22Rv1 (cell line): Measurements from ENCODE around the gene RNF20.

Experiments used
- CTCF ChIP-seq: fragments of 450-650 bp; IDR thresholded peaks from 2 replicates; pipeline ENCODE4 v1.5.1; 2017; ENCODE audit warnings: mild to moderate bottlenecking
- ZFX ChIP-seq: fragments of 450-650 bp; IDR thresholded peaks from 2 replicates; pipeline ENCODE4 v1.6.1; 2017; ENCODE audit warnings: antibody characterized with exemption, borderline replicate concordance

DNA sequence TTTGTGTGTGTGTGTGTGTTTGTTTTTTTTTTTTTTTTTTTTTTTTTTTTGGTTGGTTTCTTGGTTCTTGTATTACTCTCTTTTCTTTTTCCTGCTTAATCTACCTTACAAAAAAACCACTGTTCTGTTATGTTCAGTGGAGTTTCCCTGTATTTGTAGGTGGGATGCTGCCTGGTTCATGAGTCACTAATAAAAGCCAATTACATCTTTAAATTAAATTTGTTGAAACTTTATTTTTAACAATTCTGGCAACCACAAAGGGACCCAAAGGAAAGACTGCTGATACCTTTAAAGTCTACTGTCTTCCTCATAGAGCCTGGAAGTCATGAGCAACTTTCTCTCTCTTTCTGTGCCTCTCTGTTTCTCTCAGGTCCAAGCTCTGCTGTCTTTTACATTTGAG lies 29.5 kb upstream of the RNF20 start:
- TF ChIP-seq CTCF (no peak), ZFX (no peak)
